ENCODE measurements around the gene COMMD6.
"Not testable (repeated sequence)": the region's sequence is repeated elsewhere in the genome, so short reads cannot be mapped to it uniquely, and the experiment has no call there.

Gene COMMD6

GRCh38 chr13:75537401-75538365 lies at the start of gene COMMD6:
Gene COMMD6, minus strand, starts transcription at chr13:75537841. Its CDS starts 36 bp downstream, at chr13:75537805.
- DNase-seq, result peak; percentile 64

DNA sequence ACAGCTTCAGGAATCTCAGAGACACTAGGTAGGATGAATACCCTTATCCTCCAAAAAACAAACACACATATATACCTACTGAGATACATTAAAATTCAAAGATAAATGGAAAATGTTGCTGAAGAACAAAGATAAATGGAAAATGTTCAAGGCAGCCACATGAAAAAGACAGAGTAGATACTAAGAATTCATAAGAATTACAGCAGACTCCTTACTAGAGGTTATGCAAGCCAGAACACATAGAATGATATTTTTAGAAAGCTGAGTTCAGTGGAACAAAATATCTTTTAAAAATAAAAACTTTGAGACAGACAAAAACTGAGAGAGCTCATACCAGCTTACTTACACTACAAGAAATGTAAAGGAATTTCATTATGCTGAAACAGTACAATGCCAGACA lies 47.5 kb upstream of the COMMD6 start:
- no peak for DNase-seq

DNA sequence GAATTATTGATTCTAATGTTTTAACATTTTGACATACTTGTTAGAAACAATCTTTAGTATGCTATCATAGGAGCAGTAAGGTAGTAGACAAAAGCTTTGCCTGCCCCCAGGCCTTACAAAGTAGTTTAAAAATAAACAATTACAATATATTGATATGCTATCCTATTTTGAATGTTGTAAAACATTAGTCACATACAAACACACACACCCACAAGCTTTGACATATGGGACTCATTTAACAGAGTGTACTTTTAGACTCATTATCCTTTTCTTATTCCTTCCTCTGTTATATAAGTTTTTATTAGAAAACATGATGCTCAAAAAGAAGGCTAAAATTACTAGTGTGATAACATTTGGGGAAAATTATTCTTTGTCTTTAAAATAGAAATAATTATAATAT lies 45.5 kb upstream of the COMMD6 start:
- no peak for DNase-seq

GRCh38 chr13:75581874-75582640 lies 44.4 kb upstream of the COMMD6 start:
- DNase-seq, result no peak

DNA sequence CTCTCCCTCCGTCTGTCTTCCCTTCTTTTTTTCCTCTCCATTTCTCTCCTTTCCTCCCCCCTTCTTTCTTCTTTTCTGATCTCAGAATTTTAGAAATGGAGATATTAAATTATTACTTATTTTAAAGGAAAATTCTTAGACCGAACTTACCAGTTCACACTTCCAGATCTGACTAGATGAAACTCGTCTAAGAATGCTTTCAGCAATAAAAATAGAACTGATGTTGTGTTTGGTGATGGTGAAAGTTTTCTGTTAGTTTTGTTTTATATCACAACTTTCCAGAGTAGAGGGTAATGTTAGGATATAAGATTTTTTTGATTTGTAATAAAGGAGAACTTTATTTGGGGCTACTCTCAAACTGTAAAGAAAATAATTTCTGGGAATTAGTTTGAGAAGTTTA lies 41.9 kb upstream of the COMMD6 start:
- no peak for DNase-seq

- DNase-seq, result no peak
These were observed 31.9 kb upstream of the COMMD6 start for GRCh38 chr13:75569576-75569975.

DNA sequence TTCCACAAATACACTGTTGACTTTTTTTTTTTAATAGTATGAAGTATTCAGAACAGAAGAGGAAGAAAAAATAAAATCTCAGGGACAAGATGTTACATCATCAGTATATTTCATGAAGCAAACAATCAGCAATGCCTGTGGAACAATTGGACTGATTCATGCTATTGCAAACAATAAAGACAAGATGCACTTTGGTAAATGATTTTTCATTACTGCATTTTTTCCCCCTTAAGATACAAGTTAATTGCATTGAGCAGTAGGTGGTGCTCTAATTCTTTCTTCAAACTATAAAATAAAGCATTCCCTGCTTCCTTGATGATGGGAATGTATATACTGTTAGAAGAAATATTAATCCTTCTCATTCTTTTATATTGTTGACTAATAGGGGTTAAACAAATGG lies 29.0 kb upstream of the COMMD6 start:
- DNase-seq, result peak; percentile 30

DNA sequence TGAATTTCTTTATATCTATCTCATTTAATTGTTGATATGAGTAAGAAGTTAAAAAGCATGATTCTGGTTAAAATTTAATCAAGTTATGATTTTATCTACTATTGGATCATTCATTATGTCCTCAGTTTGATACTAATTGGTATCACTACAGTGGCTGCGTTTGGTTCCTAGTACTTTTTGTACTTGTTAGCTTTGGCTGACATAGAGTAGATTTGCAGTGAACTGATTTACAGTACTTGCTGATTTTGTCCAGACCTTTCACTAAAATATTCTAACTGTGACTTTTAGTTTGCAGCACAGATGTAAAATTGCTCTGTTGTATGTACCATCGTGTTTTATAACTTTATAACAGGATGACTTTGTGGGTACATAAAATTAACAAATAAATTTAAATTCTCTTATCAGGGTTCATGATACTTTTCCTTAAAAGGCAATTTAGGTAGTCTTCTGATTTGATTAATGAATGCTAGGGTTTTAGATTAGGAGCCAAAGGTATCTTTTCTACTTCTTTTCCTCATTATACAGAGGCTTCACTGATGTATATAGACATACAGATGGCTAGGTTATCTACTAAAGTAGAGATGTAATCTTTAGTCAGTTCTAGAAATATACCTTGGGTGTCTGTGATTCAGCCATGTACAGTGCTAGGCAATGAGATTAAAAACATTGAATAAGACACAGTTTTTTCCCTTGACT lies 20.7 kb upstream of the COMMD6 start:
- no peak for DNase-seq

DNA sequence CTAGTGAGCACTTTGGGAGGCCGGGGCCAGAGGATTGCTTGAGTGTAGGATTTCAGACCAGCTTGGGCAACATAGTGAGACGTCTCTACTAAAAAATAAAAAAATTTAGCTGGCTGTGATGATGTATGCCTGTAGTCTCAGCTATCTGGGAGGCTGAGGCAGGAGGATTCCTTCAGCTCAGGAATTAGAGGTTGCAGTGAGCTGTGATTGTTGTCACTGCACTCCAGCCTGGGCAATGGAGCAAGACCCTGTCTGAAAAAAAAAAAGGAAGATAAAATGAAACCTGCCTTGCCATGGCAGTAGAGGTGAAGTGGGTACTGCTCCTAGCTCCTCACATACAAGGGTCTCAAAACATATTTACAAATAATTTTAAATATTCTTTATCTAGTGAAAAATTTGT lies 19.3 kb upstream of the COMMD6 start:
- DNase-seq, result no peak

- DNase-seq, result no peak
These were observed 18.2 kb upstream of the COMMD6 start for GRCh38 chr13:75555836-75556235.

GRCh38 chr13:75554981-75555380 lies 17.3 kb upstream of the COMMD6 start:
- DNase-seq, result no peak

DNA sequence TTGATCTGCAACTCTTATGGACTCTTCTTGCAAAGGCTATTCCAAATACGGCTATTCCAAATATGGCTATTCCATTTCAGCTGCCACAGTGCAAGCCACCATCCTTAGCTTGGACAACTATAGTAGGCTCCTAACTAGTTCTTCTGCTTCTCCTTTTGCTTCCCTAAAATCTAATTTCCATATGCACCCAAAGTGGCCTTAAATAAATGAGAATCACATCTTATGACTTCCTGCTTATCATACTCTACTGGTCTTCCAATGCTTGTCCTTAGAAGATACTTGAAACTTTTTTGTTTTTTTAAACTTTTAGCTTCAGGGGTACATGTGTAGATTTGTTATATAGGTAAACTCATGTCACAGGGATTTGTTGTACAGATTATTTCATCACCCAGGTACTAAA lies 16.8 kb upstream of the COMMD6 start:
- no peak for DNase-seq

DNA sequence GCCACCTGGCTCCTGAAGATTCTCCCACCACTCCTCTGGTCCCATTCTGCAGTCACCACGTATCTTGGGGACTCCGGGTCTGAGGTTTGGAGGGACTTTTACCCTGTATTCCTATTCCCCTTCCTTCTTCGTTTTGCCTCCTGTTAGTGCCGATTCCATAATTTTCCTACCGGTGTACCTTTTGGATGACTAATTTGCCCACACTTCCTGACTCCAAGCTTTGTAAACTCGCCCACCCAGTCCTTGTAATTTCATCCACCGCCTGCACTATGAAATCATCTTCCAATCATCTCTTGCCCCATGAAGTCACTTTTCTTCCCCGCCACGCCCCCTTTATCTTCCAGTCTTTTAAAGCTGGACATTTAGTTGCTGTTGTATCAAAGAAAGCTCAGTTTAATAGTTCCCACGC lies 12.5 kb upstream of the COMMD6 start:
- no peak for DNase-seq

- peak; percentile 92 for DNase-seq
These were observed 11.9 kb upstream of the COMMD6 start, which contains the start of gene UCHL3 for GRCh38 chr13:75549262-75550158. Gene UCHL3, plus strand, starts transcription at chr13:75549791. Its CDS starts 30 bp downstream, at chr13:75549821.

DNA sequence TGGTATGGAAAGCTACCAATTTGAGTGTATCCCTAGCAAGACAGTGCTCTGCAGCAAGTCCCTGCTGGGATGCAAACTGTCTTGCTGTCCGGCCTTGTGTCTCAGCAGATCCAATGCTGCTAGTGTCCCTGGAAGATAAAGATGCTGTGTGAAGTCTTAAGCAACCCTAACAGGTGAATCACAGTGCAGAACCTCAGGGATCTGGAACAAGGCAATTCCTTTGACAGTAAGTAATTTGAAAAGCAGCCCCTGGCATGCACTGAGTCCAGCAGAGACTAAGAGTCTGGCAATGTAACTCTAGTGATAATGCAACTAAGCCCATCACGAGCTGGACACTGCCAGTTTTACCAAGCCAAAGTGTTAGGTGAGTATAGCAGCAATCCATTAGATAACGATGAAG lies 10.3 kb upstream of the COMMD6 start:
- no peak for DNase-seq

DNA sequence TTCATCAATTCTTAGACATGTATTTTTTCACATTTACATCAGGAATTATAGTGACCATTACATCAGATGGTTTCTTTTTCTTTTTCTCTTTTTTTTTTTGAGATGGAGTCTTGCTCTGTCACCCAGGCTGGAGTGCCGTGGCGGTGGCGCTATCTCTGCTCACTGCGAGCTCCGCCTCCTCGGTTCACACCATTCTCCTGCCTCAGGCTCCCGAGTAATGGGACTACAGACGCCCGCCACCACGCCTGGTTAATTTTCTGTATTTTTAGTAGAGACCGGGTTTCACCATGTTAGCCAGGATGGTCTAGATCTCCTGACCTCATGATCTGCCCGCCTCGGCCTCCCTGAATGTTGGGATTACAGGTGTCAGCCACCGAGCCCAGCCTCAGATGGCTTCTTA lies 7.7 kb upstream of the COMMD6 start:
- not testable (repeated sequence) for DNase-seq

GRCh38 chr13:75544681-75545330 lies 7.2 kb upstream of the COMMD6 start:
- DNase-seq, result peak; percentile 19

DNA sequence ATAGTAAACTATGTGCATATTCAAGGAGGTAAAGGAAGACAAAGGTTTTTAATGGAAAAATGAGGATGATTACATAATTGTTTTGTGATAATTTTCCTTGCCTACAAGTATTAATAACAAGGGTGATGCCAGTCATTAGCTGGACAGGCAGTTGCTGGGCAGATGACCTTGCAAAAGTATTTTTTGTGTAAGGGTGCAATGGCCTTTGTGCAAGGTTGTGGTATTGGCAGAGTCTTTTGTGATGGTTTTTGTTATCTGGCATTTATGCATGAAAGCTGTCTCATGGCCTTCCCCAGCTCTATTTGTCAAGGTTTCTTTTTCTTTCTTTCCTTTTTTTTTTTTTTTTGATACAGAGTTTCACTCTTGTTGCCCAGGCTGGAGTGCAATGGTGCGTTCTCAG lies 4.3 kb upstream of the COMMD6 start:
- DNase-seq, result no peak

DNA sequence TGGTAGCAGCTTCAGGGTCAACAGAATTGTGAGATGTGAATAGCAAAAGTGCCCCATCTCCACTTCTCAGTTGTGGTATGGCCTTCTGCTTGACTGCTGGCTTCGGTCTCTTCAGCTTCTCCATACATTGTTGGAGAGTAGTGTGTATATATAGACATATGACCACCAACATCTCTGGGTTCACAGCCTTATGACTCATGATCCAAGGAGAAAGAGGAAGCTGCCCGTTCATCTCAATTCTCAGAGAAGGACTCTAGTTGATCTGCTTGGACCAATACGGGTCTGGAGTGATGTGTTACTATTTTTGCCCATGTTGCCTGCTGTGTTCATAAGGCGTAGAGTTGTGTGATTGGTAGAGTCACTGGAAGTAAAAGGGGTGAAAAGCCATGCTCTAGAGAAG lies 3.6 kb upstream of the COMMD6 start:
- peak; percentile 61 for DNase-seq

GRCh38 chr13:75533861-75534260 lies 3.8 kb downstream of the COMMD6 start:
- no peak for DNase-seq

DNA sequence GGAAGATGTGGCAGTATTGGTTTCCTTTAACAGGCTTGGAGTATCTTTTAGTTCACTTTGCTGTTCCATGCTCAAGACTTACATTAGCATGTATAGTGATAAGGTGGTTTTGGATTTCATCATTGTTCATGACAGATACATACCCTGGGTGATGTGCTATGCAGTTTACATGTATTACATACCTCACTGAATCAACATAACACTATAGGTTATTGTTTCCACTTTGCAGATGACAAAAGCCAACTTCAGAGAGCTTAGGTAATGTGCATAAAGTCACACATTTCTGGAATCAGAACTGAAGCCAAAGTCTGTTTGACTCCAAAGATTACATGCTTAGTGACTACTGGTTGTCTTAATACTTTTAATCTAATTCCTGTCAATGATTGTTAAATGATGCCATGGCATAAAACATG lies 7.1 kb downstream of the COMMD6 start:
- no peak for DNase-seq

DNA sequence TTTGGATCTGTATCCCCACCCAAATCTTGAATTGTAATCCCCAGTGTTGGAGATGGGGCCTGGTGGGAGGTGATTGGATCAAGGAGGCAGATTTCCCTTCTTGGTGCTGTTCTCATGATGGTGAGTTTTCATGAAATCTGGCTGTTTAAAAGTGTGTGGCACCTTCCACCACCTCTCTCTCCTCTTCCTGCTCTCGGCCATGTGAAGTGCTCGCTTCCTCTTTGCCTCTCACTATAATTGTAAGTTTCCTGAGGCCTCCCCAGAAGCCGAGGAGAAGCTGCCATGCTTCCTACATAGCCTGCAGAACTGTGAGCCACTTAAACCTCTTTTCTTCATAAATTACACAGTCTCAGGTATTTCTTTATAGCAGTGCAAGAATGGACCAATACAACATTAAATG lies 15.7 kb downstream of the COMMD6 start:
- no peak for DNase-seq
